ENCODE data around the gene THAP12. TPM values are rescaled to one million over a fixed set of nuclear protein-coding genes. Genes with fewer than 3 reads are reported as not detected.

Gene THAP12
- total RNA-seq, 6 experiments from 2014 or later = 11.5 to 15.8 (median 12.5) TPM

DNA sequence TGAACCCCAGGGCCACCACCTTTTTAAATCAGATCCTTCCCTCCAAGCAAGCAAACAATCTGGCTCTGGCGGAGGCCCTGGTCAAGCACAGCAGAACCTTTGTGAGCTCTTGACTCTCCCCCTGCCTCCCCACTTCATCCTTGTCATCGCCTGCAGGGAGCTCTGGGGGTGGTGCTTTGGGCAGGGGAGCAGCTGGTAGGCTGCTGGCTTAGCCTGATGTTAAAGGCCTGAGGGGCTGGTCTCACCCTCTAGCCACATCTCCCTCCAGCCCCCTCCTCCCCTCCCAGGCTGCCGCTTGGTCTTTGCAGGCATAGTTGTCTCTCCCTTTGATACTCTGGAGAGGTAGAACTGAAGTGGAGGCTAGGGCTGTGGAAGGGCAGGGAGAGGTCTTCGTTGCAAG lies 50.9 kb downstream of the THAP12 start:
- Histone ChIP-seq H3K9me3 (no peaks in the 10 kb centered on the region), H3K4me3 (no peak overlapping the region), H3K4me1 (no peaks in the 10 kb centered on the region), H3K27ac (no peak overlapping the region), H3K27me3 (no peaks in the 10 kb centered on the region), H3K36me3 (no peaks in the 10 kb centered on the region)
- ATAC-seq = peak in 1 of 4 donors; percentile 14
- DNase-seq = no peak
- TF ChIP-seq, protein P1, sequence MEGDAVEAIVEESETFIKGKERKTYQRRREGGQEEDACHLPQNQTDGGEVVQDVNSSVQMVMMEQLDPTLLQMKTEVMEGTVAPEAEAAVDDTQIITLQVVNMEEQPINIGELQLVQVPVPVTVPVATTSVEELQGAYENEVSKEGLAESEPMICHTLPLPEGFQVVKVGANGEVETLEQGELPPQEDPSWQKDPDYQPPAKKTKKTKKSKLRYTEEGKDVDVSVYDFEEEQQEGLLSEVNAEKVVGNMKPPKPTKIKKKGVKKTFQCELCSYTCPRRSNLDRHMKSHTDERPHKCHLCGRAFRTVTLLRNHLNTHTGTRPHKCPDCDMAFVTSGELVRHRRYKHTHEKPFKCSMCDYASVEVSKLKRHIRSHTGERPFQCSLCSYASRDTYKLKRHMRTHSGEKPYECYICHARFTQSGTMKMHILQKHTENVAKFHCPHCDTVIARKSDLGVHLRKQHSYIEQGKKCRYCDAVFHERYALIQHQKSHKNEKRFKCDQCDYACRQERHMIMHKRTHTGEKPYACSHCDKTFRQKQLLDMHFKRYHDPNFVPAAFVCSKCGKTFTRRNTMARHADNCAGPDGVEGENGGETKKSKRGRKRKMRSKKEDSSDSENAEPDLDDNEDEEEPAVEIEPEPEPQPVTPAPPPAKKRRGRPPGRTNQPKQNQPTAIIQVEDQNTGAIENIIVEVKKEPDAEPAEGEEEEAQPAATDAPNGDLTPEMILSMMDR (IDR thresholded peaks at IDR 0.05) = no peak
- TF ChIP-seq POLR2A (IDR thresholded peaks at IDR 0.05) = no peak
- no CpG with 5 or more reads among the region's 4 CpGs for WGBS (ENCODE audit: insufficient coverage, low coverage, low lambda C conversion rate, missing lambda C conversion rate)
- intact Hi-C loops (cut with DNase I) = no loop called here

DNA sequence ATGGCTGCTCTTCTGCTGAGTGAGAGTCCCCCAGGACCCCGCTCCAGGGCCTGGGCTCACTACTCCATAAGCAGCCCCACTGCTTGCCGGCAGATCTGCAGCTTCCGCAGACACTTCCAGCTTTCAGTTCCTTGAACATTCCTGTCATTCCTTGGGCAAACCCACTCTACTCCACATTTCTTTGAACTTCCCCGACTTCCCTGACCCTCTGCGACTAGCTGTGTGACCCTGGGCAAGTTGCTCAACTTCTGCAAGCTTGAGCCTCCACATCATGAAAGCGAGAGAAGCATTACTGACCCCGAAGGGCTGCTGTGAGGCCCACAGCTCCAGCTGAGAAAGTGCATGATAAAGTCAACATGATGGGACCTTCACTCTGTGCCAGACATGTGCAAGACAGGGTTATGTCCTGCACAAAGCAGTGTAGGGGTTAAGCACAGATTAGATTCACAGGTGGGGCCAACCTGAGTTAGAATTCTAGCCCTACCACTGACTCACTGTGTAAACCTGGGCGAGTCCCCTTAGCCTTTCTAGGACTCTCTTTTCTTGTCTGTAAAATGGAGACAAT lies 51.8 kb downstream of the THAP12 start:
- no peaks in the 10 kb centered on the region for H3K4me1 ChIP-seq
- H3K36me3 ChIP-seq = no peaks in the 10 kb centered on the region
- H3K4me3 ChIP-seq = no peak overlapping the region
- H3K27ac ChIP-seq = no peak overlapping the region
- ATAC-seq = peak in 1 of 4 donors; percentile 16
- no peaks in the 10 kb centered on the region for H3K27me3 ChIP-seq
- intact Hi-C loops (cut with DNase I) = no loop called here
- DNase-seq = no peak
- TF ChIP-seq POLR2A (IDR thresholded peaks at IDR 0.05) = no peak
- TF ChIP-seq, protein P1 (IDR thresholded peaks at IDR 0.05) = no peak
- WGBS (ENCODE audit: insufficient coverage, low coverage, low lambda C conversion rate, missing lambda C conversion rate) = 53% methylated on average over 5 of the region's 8 CpGs
- H3K9me3 ChIP-seq = no peaks in the 10 kb centered on the region

DNA sequence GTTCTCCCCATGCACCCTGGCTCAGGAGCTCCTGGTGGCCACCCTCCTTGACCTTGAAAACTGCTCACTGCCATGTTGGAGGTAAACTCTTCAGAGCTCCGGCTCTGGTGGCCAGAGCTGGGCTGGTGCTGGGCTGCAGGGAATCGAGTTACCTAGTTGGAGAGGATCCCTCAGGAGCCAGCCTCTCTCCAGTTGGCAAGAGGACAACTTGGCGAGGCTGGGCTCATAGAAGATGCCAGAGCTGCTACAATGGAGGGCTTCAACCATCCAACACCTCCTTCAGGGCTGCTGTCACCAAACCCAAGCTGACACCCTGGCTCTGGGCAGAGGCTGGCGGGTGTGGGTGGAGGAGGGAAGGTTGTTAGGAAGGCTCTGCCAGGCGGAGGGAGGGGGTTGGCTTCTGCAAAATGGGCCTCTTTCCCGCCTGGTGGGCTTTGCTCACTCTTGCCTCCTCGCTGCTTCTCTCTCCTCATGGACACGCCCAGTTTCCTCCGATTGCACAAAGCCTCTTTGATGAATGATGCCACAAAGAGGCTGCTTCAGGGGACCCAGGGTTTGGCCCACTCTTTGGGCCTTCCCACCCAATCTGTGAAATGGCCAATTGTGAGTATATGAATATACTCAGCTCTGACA lies 53.1 kb downstream of the THAP12 start:
- Histone ChIP-seq H3K27me3 (no peaks in the 10 kb centered on the region), H3K36me3 (no peaks in the 10 kb centered on the region), H3K9me3 (no peaks in the 10 kb centered on the region), H3K4me1 (no peaks in the 10 kb centered on the region), H3K4me3 (no peak overlapping the region), H3K27ac (no peak overlapping the region)
- WGBS (ENCODE audit: insufficient coverage, low coverage, low lambda C conversion rate, missing lambda C conversion rate) = 80% methylated on average over 4 of the region's 9 CpGs
- intact Hi-C loops (cut with DNase I) = no loop called here
- TF ChIP-seq POLR2A (IDR thresholded peaks at IDR 0.05) = no peak
- DNase-seq (peak in 1 of 3 donors; percentile 34), ATAC-seq (no peak)

DNA sequence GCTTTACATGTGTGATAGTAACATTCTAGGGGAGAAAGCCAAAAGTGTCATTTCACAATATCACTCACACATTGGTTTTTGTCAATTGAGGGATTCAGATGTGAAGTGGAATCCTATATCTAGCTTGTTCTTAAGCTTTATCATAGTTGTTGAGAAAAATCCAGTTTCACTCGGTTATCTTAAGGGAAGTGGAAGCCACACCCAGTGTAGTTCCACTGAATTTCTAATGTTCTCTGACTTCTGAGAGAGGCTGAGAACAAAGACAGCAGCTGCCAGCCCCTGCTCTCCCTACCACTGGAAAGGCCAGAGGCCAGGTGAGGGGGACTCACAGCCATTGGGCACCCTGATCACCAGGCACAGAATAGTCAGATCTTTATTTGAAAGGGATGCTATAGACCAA lies 53.7 kb downstream of the THAP12 start:
- intact Hi-C loops (cut with DNase I) = no loop called here
- WGBS (ENCODE audit: insufficient coverage, low coverage, low lambda C conversion rate, missing lambda C conversion rate) = 30% methylated on average over 1 of the region's 1 CpG
- no peak for DNase-seq
- Histone ChIP-seq H3K4me1 (no peaks in the 10 kb centered on the region), H3K9me3 (no peaks in the 10 kb centered on the region), H3K27me3 (no peaks in the 10 kb centered on the region), H3K4me3 (no peak overlapping the region), H3K36me3 (no peaks in the 10 kb centered on the region), H3K27ac (no peak overlapping the region)
- peak in 1 of 4 donors; percentile 18 for ATAC-seq
- TF ChIP-seq, protein P1 (IDR thresholded peaks at IDR 0.05) = no peak
- TF ChIP-seq POLR2A (IDR thresholded peaks at IDR 0.05) = no peak

DNA sequence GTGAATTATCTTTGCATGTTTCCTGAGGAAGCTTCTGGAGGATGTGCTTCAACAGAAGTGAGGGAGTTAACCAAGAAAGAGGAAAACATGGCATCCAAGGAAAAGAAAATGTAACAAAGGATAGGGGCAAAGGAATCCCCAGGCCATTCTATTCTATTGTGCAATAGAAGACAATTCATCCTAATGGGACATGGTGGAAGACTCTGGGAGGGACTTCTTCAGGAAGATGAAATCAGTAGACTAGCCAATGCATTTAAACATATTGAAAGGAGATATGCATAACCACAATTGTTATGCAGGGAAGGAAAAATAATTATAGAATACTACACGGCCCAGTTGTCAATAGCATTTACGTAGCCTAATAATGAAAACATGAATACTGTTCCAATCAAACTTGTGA lies 55.7 kb downstream of the THAP12 start:
- intact Hi-C loops (cut with DNase I) = no loop called here
- Histone ChIP-seq H3K9me3 (no peaks in the 10 kb centered on the region), H3K36me3 (no peaks in the 10 kb centered on the region), H3K4me1 (no peaks in the 10 kb centered on the region), H3K4me3 (no peak overlapping the region), H3K27me3 (no peaks in the 10 kb centered on the region), H3K27ac (no peak overlapping the region)
- 63% methylated on average over 2 of the region's 2 CpGs for WGBS (ENCODE audit: insufficient coverage, low coverage, low lambda C conversion rate, missing lambda C conversion rate)
- TF ChIP-seq, protein P1 (IDR thresholded peaks at IDR 0.05) = no peak
- TF ChIP-seq POLR2A (IDR thresholded peaks at IDR 0.05) = no peak
- ATAC-seq = no peak
- DNase-seq = no peak

Measured in right lobe of liver (tissue), 6 donors.